ENCODE data around the gene NSG1.

- TF ChIP-seq CTCF (IDR thresholded peaks at IDR 0.05), result no peak
- no peak for TF ChIP-seq POLR2A (IDR thresholded peaks at IDR 0.05)
Observed at GRCh38 chr4:4406455-4407298, 19.8 kb downstream of the NSG1 start.
